IPS DF 6.9 (cell line): ENCODE measurements around the gene C2orf92.
A peak's percentile ranks its signal among the peaks of the same experiment; 100 is the strongest.

Source experiments
- DNase-seq: peaks from one replicate; pipeline ENCODE4 v3.0.0-alpha.2; 2013; ENCODE audit warnings: low read depth, low spot score
- H3K27ac ChIP-seq: one replicate; pipeline ENCODE4 v1.5.1; 2013; ENCODE audit warnings: low read length, control low read depth
- H3K27me3 ChIP-seq: 2 replicates; pipeline ENCODE4 v1.6.1; 2013; ENCODE audit warnings: mild to moderate bottlenecking, low read length; ENCODE audit not compliant: control insufficient read depth, insufficient read depth
- H3K36me3 ChIP-seq: 2 replicates; pipeline ENCODE4 v1.6.1; 2013; ENCODE audit warnings: low read length; ENCODE audit not compliant: control insufficient read depth, insufficient read depth
- H3K4me1 ChIP-seq: 2 replicates; pipeline ENCODE4 v1.6.1; 2013; ENCODE audit warnings: low read length; ENCODE audit not compliant: control insufficient read depth, insufficient read depth
- H3K4me3 ChIP-seq: 2 replicates; pipeline ENCODE4 v1.5.1; 2013; ENCODE audit warnings: mild to moderate bottlenecking, low read length
- H3K9me3 ChIP-seq: 2 replicates; pipeline ENCODE4 v1.6.1; 2013; ENCODE audit warnings: low read length, inconsistent platforms; ENCODE audit not compliant: control insufficient read depth, insufficient read depth
- WGBS: extraction: QIAGEN DNeasy Blood & Tissue Kit; methylation state at CpG from one replicate; pipeline ENCODE4 v1.1.7; 2013; ENCODE audit warnings: mixed read lengths, missing lambda C conversion rate; ENCODE audit not compliant: insufficient read length, insufficient coverage; 5-methylcytosine and 5-hydroxymethylcytosine counted together

Gene C2orf92

GRCh38 chr2:97660044-97660774, 9.3 kb upstream of the C2orf92 start:
- Histone ChIP-seq H3K4me3 (no peak overlapping the region), H3K27ac (no peak overlapping the region), H3K4me1 (0 out of 2 replicates have a peak, but pooled peaks cover 1% of the 10 kb centered on the region), H3K27me3 (no peaks in the 10 kb centered on the region), H3K36me3 (peaks cover 13% of the 10 kb centered on the region), H3K9me3 (no peaks in the 10 kb centered on the region)
- WGBS: no CpG with 5 or more reads among the region's 20 CpGs
- DNase-seq: no peak

- WGBS: no CpG with 5 or more reads among the region's 18 CpGs
- Histone ChIP-seq H3K27me3 (no peaks in the 10 kb centered on the region), H3K36me3 (peaks cover 13% of the 10 kb centered on the region), H3K27ac (no peak overlapping the region), H3K9me3 (no peaks in the 10 kb centered on the region), H3K4me3 (no peak overlapping the region), H3K4me1 (0 out of 2 replicates have a peak, but pooled peaks cover 1% of the 10 kb centered on the region)
- DNase-seq: no peak
Measured at GRCh38 chr2:97660775-97661389, 8.6 kb upstream of the C2orf92 start.

- DNase-seq: no peak
- no CpG with 5 or more reads among the region's 6 CpGs for WGBS
- Histone ChIP-seq H3K4me3 (no peak overlapping the region), H3K27ac (no peak overlapping the region), H3K9me3 (no peaks in the 10 kb centered on the region), H3K36me3 (peaks cover 13% of the 10 kb centered on the region), H3K4me1 (0 out of 2 replicates have a peak, but pooled peaks cover 1% of the 10 kb centered on the region), H3K27me3 (no peaks in the 10 kb centered on the region)
Measured at GRCh38 chr2:97661927-97662326, 7.6 kb upstream of the C2orf92 start.

GRCh38 chr2:97662386-97662894, 7.1 kb upstream of the C2orf92 start:
- Histone ChIP-seq H3K4me3 (peak overlapping the region; percentile 54; the same call in 1 of the 2 replicates), H3K27ac (no peak overlapping the region), H3K27me3 (no peaks in the 10 kb centered on the region), H3K4me1 (0 out of 2 replicates have a peak, but pooled peaks cover 1% of the 10 kb centered on the region), H3K9me3 (no peaks in the 10 kb centered on the region), H3K36me3 (peaks cover 12% of the 10 kb centered on the region)
- WGBS: no CpG with 5 or more reads among the region's 12 CpGs
- no peak for DNase-seq

- no peak overlapping the region for H3K27ac ChIP-seq
- H3K36me3 ChIP-seq: peaks cover 7% of the 10 kb centered on the region
- no CpG with 5 or more reads among the region's 24 CpGs for WGBS
- DNase-seq: no peak
- H3K4me3 ChIP-seq: peak overlapping the region; percentile 54
- H3K4me1 ChIP-seq: 0 out of 2 replicates have a peak, but pooled peaks cover 1% of the 10 kb centered on the region
- H3K9me3 ChIP-seq: no peaks in the 10 kb centered on the region
- no peaks in the 10 kb centered on the region for H3K27me3 ChIP-seq
Measured at GRCh38 chr2:97662895-97663625, 6.5 kb upstream of the C2orf92 start.

GRCh38 chr2:97663626-97663961, 5.9 kb upstream of the C2orf92 start:
- H3K36me3 ChIP-seq: peaks cover 2% of the 10 kb centered on the region; the same call in 1 of the 2 replicates
- H3K9me3 ChIP-seq: no peaks in the 10 kb centered on the region
- H3K4me1 ChIP-seq: 0 out of 2 replicates have a peak, but pooled peaks cover 1% of the 10 kb centered on the region
- H3K27me3 ChIP-seq: no peaks in the 10 kb centered on the region
- H3K27ac ChIP-seq: no peak overlapping the region
- peak overlapping the region; percentile 54 for H3K4me3 ChIP-seq
- DNase-seq: no peak
- no CpG with 5 or more reads among the region's 46 CpGs for WGBS

- Histone ChIP-seq H3K27ac (no peak within 1 kb of the TSS), H3K4me1 (0 out of 2 replicates have a peak, but pooled peaks cover 1% of the 10 kb centered on the region), H3K4me3 (peak within 1 kb of the TSS; percentile 56), H3K36me3 (no peaks in the 10 kb centered on the region; the same call in 1 of the 2 replicates), H3K27me3 (no peaks in the 10 kb centered on the region), H3K9me3 (no peaks in the 10 kb centered on the region)
- WGBS: no CpG with 5 or more reads among the region's 60 CpGs
- peak; percentile 93 for DNase-seq
Measured at GRCh38 chr2:97663962-97664635, 5.4 kb upstream of the C2orf92 start, which contains the start of gene ACTR1B. TSS of gene ACTR1B (minus strand) at chr2:97664044. CDS start at chr2:97663890, 154 bp downstream.

- no peak for DNase-seq
- no peaks in the 10 kb centered on the region for H3K9me3 ChIP-seq
- H3K36me3 ChIP-seq: no peaks in the 10 kb centered on the region; the same call in 1 of the 2 replicates
- peak overlapping the region; percentile 56; the same call in 1 of the 2 replicates for H3K4me3 ChIP-seq
- no peaks in the 10 kb centered on the region for H3K27me3 ChIP-seq
- H3K4me1 ChIP-seq: peaks cover 1% of the 10 kb centered on the region; the same call in 1 of the 2 replicates
- no CpG with 5 or more reads among the region's 21 CpGs for WGBS
- H3K27ac ChIP-seq: no peak overlapping the region
Measured at GRCh38 chr2:97664636-97664970, 4.9 kb upstream of the C2orf92 start.

GRCh38 chr2:97670471-97670870, 958 bp downstream of the C2orf92 start:
- Histone ChIP-seq H3K27me3 (no peaks in the 10 kb centered on the region), H3K4me1 (no peaks in the 10 kb centered on the region; the same call in 1 of the 2 replicates), H3K4me3 (no peak overlapping the region), H3K27ac (no peak overlapping the region), H3K9me3 (no peaks in the 10 kb centered on the region), H3K36me3 (no peaks in the 10 kb centered on the region)
- DNase-seq: no peak
- WGBS: no CpG with 5 or more reads among the region's 1 CpG

GRCh38 chr2:97671526-97671925, 2.0 kb downstream of the C2orf92 start:
- Histone ChIP-seq H3K4me3 (no peak overlapping the region), H3K4me1 (no peaks in the 10 kb centered on the region; the same call in 1 of the 2 replicates), H3K9me3 (no peaks in the 10 kb centered on the region), H3K27ac (no peak overlapping the region), H3K36me3 (no peaks in the 10 kb centered on the region), H3K27me3 (no peaks in the 10 kb centered on the region)
- no CpG with 5 or more reads among the region's 7 CpGs for WGBS
- no peak for DNase-seq
